Left forelimb (tissue), 1 donor: Measurements from ENCODE around the gene U2AF1L4.

Experiments used
- DNase-seq: peaks from one replicate; pipeline ENCODE4 v3.0.0-alpha.2; 2018; ENCODE audit warnings: low spot score

Gene U2AF1L4

GRCh38 chr19:35745328-35746086 is at the start of gene U2AF1L4, which contains the start of gene PSENEN:
Gene U2AF1L4, minus strand, starts transcription at chr19:35745418. Its CDS starts 27 bp downstream, at chr19:35745391.
Gene PSENEN, plus strand, starts transcription at chr19:35745651. Its CDS starts 280 bp downstream, at chr19:35745931.
- peak; percentile 96 for DNase-seq

- DNase-seq, result no peak
These were observed 48.4 kb upstream of the U2AF1L4 start for GRCh38 chr19:35793381-35794165.

- no peak for DNase-seq
These were observed 47.7 kb upstream of the U2AF1L4 start for GRCh38 chr19:35792888-35793287.

DNA sequence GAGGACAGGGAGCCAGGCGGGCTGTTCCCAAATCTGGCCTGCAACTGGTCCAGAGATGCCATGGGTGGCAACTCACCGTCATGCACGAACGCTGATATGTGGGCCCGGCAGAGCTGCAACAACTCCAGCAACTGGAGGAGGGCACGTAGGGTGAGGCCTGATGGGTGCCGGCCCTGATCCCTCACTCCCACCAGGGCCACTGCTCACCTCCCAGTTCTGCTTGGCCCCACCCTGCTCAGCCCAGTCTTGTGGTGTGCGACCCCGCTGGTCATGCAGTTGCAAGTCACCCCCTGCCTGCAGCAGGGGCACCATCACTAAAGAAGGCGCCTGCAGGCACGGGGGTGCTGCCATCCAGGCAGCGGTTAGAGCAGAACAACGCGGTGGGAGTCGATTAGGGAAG is 47.1 kb upstream of the U2AF1L4 start:
- no peak for DNase-seq

DNA sequence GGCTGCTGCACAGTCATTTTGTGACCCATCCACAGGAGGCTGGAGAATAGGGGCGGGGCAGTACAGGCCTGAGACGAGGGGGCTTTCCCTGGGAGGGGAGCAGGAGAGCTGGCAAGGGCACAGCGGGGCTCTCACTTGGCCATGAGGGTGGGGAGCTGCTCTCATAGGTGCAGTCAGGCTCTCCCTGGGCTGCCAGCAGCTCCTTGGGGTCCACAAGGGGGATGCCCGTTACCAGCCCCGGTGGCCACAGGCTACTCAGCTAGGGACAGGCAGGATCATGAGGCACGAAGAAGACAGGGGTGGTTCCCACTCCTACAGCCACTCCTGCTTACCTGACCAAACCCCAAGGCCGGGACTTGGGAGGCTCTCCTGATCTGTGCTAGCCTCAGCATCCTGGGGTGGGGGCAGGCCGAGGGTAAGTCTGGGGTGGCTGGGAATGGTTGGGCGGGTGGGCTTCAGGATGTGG is 46.6 kb upstream of the U2AF1L4 start:
- no peak for DNase-seq

- no peak for DNase-seq
These were observed 46.0 kb upstream of the U2AF1L4 start for GRCh38 chr19:35790981-35791813.

- DNase-seq, result no peak
These were observed 45.0 kb upstream of the U2AF1L4 start for GRCh38 chr19:35789978-35790944.

GRCh38 chr19:35789195-35789977 is 44.2 kb upstream of the U2AF1L4 start:
- DNase-seq, result no peak

GRCh38 chr19:35788205-35788960 is 43.2 kb upstream of the U2AF1L4 start:
- DNase-seq, result no peak

GRCh38 chr19:35787227-35787799 is 42.1 kb upstream of the U2AF1L4 start:
- no peak for DNase-seq

GRCh38 chr19:35786299-35787160 is 41.3 kb upstream of the U2AF1L4 start:
- no peak for DNase-seq

DNA sequence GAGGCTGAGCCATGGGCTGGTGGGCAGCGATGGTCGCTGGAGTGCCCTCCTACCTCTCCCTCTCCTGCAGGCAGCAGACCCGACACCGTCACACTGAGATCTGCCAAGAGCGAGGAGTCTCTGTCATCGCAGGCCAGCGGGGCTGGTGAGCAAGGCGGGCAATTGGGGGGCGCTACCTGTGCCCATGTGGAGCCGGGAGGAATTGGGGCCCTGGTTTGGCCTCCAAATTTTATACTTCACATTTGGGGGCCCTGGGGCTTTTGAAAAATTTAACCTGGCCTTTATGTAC is 40.1 kb upstream of the U2AF1L4 start:
- no peak for DNase-seq

DNA sequence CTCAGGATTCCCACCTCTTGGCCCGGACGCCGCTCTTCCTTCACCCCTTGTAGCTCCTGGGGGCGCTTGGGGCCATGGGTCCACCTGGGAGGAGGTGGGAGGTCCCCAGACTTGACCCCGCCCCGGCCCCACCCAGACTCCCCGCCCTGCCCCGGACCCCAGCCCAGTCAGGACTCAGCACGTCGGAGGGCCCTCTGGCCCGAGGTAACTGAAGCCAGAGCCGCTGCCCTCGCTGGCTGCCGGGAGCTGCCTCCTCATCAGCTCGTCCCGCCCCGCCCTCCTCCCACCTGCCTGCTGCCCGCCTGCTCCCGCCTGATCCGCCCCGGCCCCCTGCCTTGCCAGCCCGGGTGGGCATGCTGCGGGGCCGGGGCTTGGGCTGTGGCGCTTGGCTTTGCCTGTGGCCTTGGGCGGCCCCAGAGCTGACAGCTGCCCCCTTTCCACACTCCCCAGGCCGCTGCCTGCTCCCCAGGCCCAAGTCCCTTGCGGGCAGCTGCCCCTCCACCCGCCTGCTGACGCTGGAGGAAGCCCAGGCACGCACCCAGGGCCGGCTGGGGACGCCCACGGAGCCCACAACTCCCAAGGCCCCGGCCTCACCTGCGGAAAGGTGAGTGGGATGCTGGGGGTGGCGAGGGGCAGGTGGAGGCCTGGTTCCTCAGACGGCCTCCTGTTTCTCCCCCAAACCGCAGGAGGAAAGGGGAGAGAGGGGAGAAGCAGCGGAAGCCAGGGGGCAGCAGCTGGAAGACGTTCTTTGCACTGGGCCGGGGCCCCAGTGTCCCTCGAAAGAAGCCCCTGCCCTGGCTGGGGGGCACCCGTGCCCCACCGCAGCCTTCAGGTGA is 39.5 kb upstream of the U2AF1L4 start:
- no peak for DNase-seq

GRCh38 chr19:35783469-35784434 is 38.5 kb upstream of the U2AF1L4 start:
- no peak for DNase-seq

- DNase-seq, result no peak
These were observed 37.4 kb upstream of the U2AF1L4 start for GRCh38 chr19:35782589-35782988.

- no peak for DNase-seq
These were observed 36.4 kb upstream of the U2AF1L4 start for GRCh38 chr19:35781650-35782049.
